ENCODE measurements around the gene ABTB2.
"Not testable (repeated sequence)": the region's sequence is repeated elsewhere in the genome, so short reads cannot be mapped to it uniquely, and the experiment has no call there.

The ABTB2 gene

DNA sequence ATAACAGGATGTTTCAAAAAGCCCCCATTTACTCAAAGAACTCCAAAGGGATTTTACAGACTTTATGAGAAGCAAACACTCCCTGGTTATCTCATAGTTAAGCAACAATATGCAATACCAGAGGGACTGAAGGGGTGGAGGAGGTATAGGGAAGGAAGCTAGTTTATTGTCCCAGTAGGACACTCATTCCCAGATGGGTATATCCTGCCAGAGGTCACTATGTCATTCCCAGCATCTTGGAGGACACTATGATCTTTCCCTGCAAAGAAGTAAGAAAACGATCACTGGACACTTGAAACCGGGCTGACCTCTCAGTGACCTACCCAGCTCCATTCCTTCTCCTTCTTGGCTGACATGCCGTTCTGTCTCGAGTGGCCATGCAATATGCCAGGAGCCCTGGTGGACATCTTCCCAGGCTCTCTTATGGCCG is 137.9 kb downstream of the ABTB2 start:
- TF ChIP-seq, protein P1, sequence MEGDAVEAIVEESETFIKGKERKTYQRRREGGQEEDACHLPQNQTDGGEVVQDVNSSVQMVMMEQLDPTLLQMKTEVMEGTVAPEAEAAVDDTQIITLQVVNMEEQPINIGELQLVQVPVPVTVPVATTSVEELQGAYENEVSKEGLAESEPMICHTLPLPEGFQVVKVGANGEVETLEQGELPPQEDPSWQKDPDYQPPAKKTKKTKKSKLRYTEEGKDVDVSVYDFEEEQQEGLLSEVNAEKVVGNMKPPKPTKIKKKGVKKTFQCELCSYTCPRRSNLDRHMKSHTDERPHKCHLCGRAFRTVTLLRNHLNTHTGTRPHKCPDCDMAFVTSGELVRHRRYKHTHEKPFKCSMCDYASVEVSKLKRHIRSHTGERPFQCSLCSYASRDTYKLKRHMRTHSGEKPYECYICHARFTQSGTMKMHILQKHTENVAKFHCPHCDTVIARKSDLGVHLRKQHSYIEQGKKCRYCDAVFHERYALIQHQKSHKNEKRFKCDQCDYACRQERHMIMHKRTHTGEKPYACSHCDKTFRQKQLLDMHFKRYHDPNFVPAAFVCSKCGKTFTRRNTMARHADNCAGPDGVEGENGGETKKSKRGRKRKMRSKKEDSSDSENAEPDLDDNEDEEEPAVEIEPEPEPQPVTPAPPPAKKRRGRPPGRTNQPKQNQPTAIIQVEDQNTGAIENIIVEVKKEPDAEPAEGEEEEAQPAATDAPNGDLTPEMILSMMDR (conservative IDR thresholded peaks at IDR 0.05): no peak
- no peak for TF ChIP-seq ZFX (IDR thresholded peaks at IDR 0.05)
- no peak overlapping the region for H3K27ac ChIP-seq

GRCh38 chr11:34219279-34219678 is 138.5 kb downstream of the ABTB2 start:
- H3K27ac ChIP-seq: no peak overlapping the region
- TF ChIP-seq ZFX (IDR thresholded peaks at IDR 0.05): no peak

GRCh38 chr11:34218756-34219155 is 139.1 kb downstream of the ABTB2 start:
- not testable (repeated sequence) for H3K27ac ChIP-seq

DNA sequence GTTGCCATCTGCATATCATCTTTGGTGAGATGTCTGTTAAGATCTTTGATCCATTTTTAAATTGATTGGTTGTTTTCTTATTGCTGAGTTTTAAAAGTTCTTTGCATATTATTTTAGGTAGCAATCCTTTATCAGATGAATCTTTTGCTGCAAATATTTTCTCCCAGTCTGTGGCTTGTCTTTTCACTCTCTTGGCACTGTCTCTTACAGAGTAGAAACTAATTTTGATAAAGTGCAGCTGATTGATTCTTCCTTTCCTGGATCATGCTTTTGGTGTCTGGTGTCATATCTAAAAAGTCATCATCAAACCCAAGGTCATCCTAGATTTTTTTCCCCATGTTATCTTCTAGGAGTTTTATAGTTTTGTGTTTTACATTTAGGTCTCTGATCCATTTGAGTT is 139.7 kb downstream of the ABTB2 start:
- H3K27ac ChIP-seq: no peak overlapping the region
- TF ChIP-seq ZFX (IDR thresholded peaks at IDR 0.05): no peak
- TF ChIP-seq, protein P1 (conservative IDR thresholded peaks at IDR 0.05): no peak

DNA sequence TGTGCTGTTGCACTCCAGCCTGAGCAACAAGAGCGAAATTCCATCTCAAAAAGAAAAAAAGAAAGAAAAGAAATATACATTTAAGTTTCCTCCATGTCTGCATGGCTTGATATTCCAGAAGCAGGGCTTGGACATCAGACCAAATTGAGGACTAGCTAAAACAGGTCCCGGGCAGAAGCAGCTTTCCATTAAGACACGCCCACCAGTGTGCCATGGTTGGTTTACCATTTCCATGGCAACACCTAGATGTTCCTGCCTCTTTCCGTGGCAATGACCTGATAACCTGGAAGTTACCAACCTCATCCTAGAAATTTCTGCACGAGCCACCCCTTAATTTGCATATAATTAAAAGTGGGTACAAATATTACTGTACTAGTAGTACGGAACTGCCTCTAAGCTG is 141.1 kb downstream of the ABTB2 start:
- no peak overlapping the region for H3K27ac ChIP-seq
- TF ChIP-seq, protein P1 (conservative IDR thresholded peaks at IDR 0.05): no peak
- TF ChIP-seq ZFX (IDR thresholded peaks at IDR 0.05): no peak

DNA sequence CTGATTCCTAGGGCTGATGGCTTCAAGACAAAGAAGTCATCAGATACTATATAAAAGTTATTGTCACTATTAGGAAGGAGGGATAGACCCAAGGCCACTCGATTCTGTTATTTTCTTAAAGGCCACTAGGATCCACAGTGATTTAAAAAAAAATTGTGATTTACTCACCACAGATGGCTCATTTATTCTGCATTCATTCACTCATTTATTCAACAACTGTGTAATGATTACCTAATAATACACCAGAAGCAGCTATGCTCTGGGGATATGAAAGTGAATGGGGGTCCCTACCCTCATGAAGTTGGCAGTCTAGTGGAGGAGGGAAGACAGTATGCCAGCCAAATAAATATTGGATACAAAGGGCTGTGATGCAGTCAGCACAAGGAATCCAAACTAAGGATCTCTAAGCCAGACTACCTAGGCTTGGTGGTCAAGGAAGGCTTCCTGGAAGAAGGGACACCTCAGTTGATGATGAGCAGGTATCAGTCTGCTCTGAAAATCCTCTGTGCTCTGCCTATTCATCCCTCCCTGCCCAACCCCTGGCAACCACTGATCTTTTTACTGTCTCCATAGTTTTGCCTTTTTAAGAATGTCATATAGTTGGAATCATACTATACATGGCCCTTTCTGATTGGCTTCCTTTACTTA is 141.9 kb downstream of the ABTB2 start:
- no peak overlapping the region for H3K27ac ChIP-seq
- TF ChIP-seq ZFX (IDR thresholded peaks at IDR 0.05): no peak
- TF ChIP-seq, protein P1 (conservative IDR thresholded peaks at IDR 0.05): no peak

GRCh38 chr11:34214961-34215805 is 142.6 kb downstream of the ABTB2 start:
- TF ChIP-seq, protein P1 (conservative IDR thresholded peaks at IDR 0.05): no peak
- no peak for TF ChIP-seq ZFX (IDR thresholded peaks at IDR 0.05)
- no peak overlapping the region for H3K27ac ChIP-seq

GRCh38 chr11:34213366-34213765 is 144.4 kb downstream of the ABTB2 start:
- H3K27ac ChIP-seq: no peak overlapping the region
- TF ChIP-seq ZFX (IDR thresholded peaks at IDR 0.05): no peak
- TF ChIP-seq, protein P1 (conservative IDR thresholded peaks at IDR 0.05): no peak
